Uterus (tissue), 2 donors: ENCODE measurements around the gene PODNL1.

Experiments used
- CTCF ChIP-seq, 4 experiments: fragments of 200-600 bp in 2 of 4; fragments of 450-650 bp in 2 of 4; sonication (generic) in 2 of 4; IDR thresholded peaks; one replicate each; pipeline ENCODE4 v1.5.1; 2016 to 2019; ENCODE audit warnings: antibody characterized with exemption in 4 of 4, mild to moderate bottlenecking in 2 of 4, moderate library complexity in 1 of 4
- POLR2A ChIP-seq, 2 donors: fragments of 450-650 bp; IDR thresholded peaks; one replicate each; pipeline ENCODE4 v1.6.1; 2016; ENCODE audit warnings: antibody characterized with exemption in 2 of 2, mild to moderate bottlenecking in 1 of 2, moderate library complexity in 1 of 2

DNA sequence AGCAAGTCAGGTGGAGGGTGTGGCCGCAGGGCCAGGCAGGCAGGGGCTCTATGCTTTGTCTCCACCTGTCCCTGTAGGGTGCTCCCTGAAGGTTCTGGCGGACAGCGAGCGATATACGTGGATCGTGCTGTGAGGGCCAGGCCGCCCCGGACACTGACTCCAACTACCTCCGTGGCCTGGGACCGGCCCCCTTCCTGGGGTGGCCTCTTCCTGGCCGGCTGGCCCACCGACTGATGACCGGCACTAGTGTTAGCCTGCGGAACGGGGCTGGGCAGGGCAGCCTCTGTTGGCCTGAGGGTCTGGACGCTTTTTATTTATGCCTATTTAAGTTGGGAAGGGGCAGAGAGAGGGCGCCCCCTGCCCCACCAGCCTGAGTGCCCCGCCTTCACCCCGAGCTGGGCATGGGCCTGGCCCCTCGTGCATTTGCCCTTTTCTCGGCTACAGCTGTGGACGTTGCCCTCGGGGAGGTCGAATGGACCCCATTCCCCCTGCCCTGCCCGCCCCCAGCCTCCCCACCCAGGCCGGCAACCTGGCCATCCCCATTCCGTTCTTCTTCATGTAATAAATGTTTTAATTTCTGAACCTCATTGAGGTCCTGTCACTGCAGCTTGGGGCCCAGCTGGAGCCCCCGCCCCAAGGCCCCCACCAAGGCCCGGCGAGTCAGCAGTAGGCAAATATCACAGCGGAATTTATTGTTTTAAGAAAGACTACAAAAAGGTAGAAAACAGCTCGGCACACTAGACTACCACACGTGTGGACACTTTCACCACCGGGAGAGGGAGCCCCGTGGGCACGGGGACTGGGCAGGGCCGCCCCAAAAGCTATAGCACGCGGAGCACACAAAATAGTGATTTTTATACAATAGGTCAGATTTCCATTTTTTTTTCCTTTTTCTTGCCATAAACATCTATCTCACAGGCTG, 22.9 kb upstream of the PODNL1 start:
- TF ChIP-seq CTCF (IDR thresholded peaks at IDR 0.05) = no peak
- TF ChIP-seq POLR2A (IDR thresholded peaks at IDR 0.05) = no peak
